Measurements from ENCODE around the gene AADACL3.

Gene AADACL3

DNA sequence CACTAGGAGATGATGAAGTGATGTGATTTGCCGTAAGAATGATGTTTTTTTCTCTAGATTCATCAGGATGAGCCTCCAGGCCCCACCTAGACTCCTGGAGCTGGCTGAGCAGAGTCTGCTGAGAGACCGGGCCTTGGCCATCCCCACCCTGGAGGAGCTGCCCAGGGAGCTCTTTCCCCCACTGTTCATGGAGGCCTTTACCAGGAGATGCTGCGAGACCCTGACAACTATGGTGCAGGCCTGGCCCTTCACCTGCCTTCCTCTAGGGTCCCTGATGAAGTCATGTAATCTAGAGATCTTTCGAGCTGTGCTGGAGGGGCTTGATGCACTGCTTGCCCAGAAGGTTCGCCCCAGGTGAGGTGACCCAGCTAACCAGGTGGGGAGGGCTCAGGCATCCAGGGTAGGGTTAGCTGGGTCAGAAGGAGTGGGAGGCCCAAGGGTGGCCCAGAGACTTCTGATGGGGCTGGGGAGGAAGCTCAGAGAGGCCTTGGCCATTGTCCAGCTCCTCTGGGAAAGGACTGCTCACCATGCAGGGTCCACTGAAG is 59.0 kb downstream of the AADACL3 start:
- Histone ChIP-seq H3K27me3 (ENCODE audit: insufficient read depth, low read length) (0 out of 2 replicates have a peak, but pooled peaks cover 4% of the 10 kb centered on the region), H3K4me2 (ENCODE audit: low read length) (no peak overlapping the region)

DNA sequence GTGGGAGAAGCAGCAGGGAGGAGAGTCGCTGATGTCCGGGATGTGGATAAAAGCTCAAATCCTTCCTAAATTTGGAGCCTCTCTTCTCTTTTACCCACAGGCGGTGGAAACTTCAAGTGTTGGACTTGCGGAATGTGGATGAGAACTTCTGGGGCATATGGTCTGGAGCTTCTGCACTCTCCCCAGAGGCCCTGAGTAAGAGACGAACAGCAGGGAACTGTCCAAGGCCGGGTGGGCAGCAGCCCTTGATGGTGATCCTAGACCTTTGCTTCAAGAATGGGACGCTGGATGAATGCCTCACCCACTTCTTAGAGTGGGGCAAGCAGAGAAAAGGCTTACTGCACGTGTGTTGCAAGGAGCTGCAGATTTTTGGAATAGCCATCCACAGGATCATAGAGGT is 59.5 kb downstream of the AADACL3 start:
- no peaks in the 10 kb centered on the region for H3K9me2 ChIP-seq (ENCODE audit: low read depth, low read length)
- H3K27ac ChIP-seq (ENCODE audit: low read depth, low read length, poor library complexity, severe bottlenecking) = no peak overlapping the region
- TF ChIP-seq, protein P1, sequence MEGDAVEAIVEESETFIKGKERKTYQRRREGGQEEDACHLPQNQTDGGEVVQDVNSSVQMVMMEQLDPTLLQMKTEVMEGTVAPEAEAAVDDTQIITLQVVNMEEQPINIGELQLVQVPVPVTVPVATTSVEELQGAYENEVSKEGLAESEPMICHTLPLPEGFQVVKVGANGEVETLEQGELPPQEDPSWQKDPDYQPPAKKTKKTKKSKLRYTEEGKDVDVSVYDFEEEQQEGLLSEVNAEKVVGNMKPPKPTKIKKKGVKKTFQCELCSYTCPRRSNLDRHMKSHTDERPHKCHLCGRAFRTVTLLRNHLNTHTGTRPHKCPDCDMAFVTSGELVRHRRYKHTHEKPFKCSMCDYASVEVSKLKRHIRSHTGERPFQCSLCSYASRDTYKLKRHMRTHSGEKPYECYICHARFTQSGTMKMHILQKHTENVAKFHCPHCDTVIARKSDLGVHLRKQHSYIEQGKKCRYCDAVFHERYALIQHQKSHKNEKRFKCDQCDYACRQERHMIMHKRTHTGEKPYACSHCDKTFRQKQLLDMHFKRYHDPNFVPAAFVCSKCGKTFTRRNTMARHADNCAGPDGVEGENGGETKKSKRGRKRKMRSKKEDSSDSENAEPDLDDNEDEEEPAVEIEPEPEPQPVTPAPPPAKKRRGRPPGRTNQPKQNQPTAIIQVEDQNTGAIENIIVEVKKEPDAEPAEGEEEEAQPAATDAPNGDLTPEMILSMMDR (IDR thresholded peaks at IDR 0.05; ENCODE audit: low read length) = no peak
- TF ChIP-seq EZH2 (IDR thresholded peaks at IDR 0.05; ENCODE audit: borderline replicate concordance, low read length) = no peak
- no peaks in the 10 kb centered on the region for H4K20me1 ChIP-seq (ENCODE audit: insufficient read depth, low read length)
- H3K9me3 ChIP-seq (ENCODE audit: low read length) = no peaks in the 10 kb centered on the region
- H3K79me2 ChIP-seq (ENCODE audit: insufficient read depth, low read length) = no peaks in the 10 kb centered on the region
- H3K4me2 ChIP-seq (ENCODE audit: low read length) = no peak overlapping the region
- H3K4me3 ChIP-seq (ENCODE audit: low read depth, low read length, poor library complexity, severe bottlenecking) = no peak overlapping the region
- no peaks in the 10 kb centered on the region for H3K36me3 ChIP-seq (ENCODE audit: insufficient read depth, low read length)
- H3K27me3 ChIP-seq (ENCODE audit: insufficient read depth, low read length) = 0 out of 2 replicates have a peak, but pooled peaks cover 4% of the 10 kb centered on the region
- H2AFZ ChIP-seq (ENCODE audit: low read length) = no peak overlapping the region
- no peaks in the 10 kb centered on the region for H3F3A ChIP-seq (ENCODE audit: insufficient read depth, low read length)
- no peak overlapping the region for H3K9ac ChIP-seq (ENCODE audit: low read length)
- H3K4me1 ChIP-seq (ENCODE audit: insufficient read depth, low read length, severe bottlenecking) = no peaks in the 10 kb centered on the region

More for the DNA sequence above, 59.0 kb downstream of the AADACL3 start:
- H3K36me3 ChIP-seq (ENCODE audit: insufficient read depth, low read length) = no peaks in the 10 kb centered on the region
- H3K4me1 ChIP-seq (ENCODE audit: insufficient read depth, low read length, severe bottlenecking) = no peaks in the 10 kb centered on the region
- no peak overlapping the region for H3K27ac ChIP-seq (ENCODE audit: low read depth, low read length, poor library complexity, severe bottlenecking)
- no peak overlapping the region for H3K9ac ChIP-seq (ENCODE audit: low read length)
- no peak overlapping the region for H2AFZ ChIP-seq (ENCODE audit: low read length)
- no peak for TF ChIP-seq EZH2 (IDR thresholded peaks at IDR 0.05; ENCODE audit: borderline replicate concordance, low read length)
- TF ChIP-seq, protein P1 (IDR thresholded peaks at IDR 0.05; ENCODE audit: low read length) = no peak
- H4K20me1 ChIP-seq (ENCODE audit: insufficient read depth, low read length) = no peaks in the 10 kb centered on the region
- no peak overlapping the region for H3K4me3 ChIP-seq (ENCODE audit: low read depth, low read length, poor library complexity, severe bottlenecking)
- no peaks in the 10 kb centered on the region for H3K9me2 ChIP-seq (ENCODE audit: low read depth, low read length)
- H3K79me2 ChIP-seq (ENCODE audit: insufficient read depth, low read length) = no peaks in the 10 kb centered on the region
- no peaks in the 10 kb centered on the region for H3F3A ChIP-seq (ENCODE audit: insufficient read depth, low read length)
- no peaks in the 10 kb centered on the region for H3K9me3 ChIP-seq (ENCODE audit: low read length)

DNA sequence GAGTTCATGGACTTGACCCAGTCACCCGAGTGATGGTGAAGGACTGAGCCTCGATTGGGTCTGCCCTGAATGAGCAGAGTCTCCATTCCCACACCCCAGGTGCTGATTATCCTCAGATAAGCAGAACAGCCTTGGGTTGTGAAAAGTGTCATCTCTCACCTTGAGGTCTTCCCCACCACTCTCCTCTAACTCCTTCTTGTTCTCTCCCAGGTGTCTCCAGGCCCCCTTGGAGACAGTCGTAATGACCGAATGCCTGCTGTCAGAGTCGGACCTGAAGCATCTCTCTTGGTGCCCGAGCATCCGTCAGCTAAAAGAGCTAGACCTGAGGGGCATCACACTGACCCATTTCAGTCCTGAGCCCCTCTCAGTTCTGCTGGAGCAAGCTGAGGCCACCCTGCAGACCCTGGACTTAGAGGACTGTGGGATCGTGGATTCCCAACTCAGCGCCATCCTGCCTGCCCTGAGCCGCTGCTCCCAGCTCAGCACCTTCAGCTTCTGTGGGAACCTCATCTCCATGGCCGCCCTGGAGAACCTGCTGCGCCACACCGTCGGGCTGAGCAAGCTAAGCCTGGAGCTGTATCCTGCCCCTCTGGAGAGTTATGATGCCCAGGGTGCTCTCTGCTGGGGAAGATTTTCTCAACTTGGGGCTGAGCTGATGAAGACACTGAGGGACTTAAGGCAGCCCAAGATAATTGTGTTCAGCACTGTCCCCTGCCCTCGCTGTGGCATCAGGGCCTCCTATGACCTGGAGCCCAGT is 61.1 kb downstream of the AADACL3 start:
- no peaks in the 10 kb centered on the region for H3K4me1 ChIP-seq (ENCODE audit: insufficient read depth, low read length, severe bottlenecking)
- no peaks in the 10 kb centered on the region for H4K20me1 ChIP-seq (ENCODE audit: insufficient read depth, low read length)
- H3K9me3 ChIP-seq (ENCODE audit: low read length) = no peaks in the 10 kb centered on the region

More for the DNA sequence above, 61.1 kb downstream of the AADACL3 start:
- Histone ChIP-seq H2AFZ (ENCODE audit: low read length) (no peak overlapping the region), H3K4me2 (ENCODE audit: low read length) (no peak overlapping the region), H3K9ac (ENCODE audit: low read length) (no peak overlapping the region), H3K9me2 (ENCODE audit: low read depth, low read length) (no peaks in the 10 kb centered on the region), H3K27me3 (ENCODE audit: insufficient read depth, low read length) (0 out of 2 replicates have a peak, but pooled peaks cover 4% of the 10 kb centered on the region), H3K36me3 (ENCODE audit: insufficient read depth, low read length) (no peaks in the 10 kb centered on the region), H3K27ac (ENCODE audit: low read depth, low read length, poor library complexity, severe bottlenecking) (no peak overlapping the region), H3K79me2 (ENCODE audit: insufficient read depth, low read length) (no peaks in the 10 kb centered on the region), H3F3A (ENCODE audit: insufficient read depth, low read length) (no peaks in the 10 kb centered on the region), H3K4me3 (ENCODE audit: low read depth, low read length, poor library complexity, severe bottlenecking) (no peak overlapping the region)
- TF ChIP-seq EZH2 (IDR thresholded peaks at IDR 0.05; ENCODE audit: borderline replicate concordance, low read length) = no peak
- TF ChIP-seq, protein P1 (IDR thresholded peaks at IDR 0.05; ENCODE audit: low read length) = no peak
